ENCODE measurements around the gene OR2AG2.

The OR2AG2 gene

GRCh38 chr11:6738590-6738989 lies 33.2 kb downstream of the OR2AG2 start:
- Histone ChIP-seq H3K27ac (ENCODE audit: low read depth, low read length) (no peak overlapping the region), H3K9ac (ENCODE audit: low read length) (no peak overlapping the region), H3K9me3 (ENCODE audit: control insufficient read depth, insufficient read depth, low read depth, low read length) (no peaks in the 10 kb centered on the region), H3K27me3 (ENCODE audit: control insufficient read depth, insufficient read depth, low read length) (no peaks in the 10 kb centered on the region), H3K36me3 (ENCODE audit: control insufficient read depth, insufficient read depth, low read length) (no peaks in the 10 kb centered on the region), H3K4me1 (ENCODE audit: control insufficient read depth, insufficient read depth, low read length) (no peaks in the 10 kb centered on the region), H3K4me3 (ENCODE audit: low read depth, low read length) (no peak overlapping the region)

- no peak overlapping the region for H3K9ac ChIP-seq (ENCODE audit: low read length)
- no peak overlapping the region for H3K27ac ChIP-seq (ENCODE audit: low read depth, low read length)
- no peaks in the 10 kb centered on the region for H3K27me3 ChIP-seq (ENCODE audit: control insufficient read depth, insufficient read depth, low read length)
Measured at GRCh38 chr11:6737872-6738466, 33.8 kb downstream of the OR2AG2 start.

DNA sequence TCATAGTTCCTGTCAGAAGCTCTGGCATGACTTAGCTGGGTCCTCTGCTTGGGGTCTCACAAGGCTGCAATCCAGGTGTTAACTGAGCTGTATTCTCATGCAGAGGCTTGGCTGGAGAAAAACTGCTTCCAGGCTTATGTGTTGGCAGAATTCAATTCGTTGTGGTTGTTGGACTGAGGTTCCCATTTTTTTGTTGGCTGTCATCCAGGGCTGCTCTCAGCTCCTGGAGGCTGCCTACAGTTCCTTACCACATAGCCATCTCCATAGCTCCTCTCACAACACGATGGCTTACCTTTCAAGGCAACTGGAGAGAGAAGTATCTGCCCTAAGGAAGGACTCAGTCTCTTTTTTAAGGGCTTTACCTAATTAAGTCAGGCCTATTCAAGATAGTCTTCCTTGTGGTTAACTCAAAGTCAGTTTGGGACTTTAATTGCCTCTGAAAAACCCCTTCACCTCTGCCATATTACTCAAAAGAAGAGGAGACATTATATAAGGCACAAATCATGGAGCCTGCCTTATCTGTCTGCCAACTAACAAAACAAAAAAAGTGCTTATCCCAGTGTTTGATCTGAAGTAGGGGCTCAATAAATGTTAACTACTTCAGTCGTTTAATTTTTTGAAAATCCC lies 35.2 kb downstream of the OR2AG2 start:
- Histone ChIP-seq H3K9ac (ENCODE audit: low read length) (no peak overlapping the region), H3K27me3 (ENCODE audit: control insufficient read depth, insufficient read depth, low read length) (no peaks in the 10 kb centered on the region), H3K9me3 (ENCODE audit: control insufficient read depth, insufficient read depth, low read depth, low read length) (no peaks in the 10 kb centered on the region), H3K4me1 (ENCODE audit: control insufficient read depth, insufficient read depth, low read length) (no peaks in the 10 kb centered on the region), H3K27ac (ENCODE audit: low read depth, low read length) (no peak overlapping the region), H3K36me3 (ENCODE audit: control insufficient read depth, insufficient read depth, low read length) (no peaks in the 10 kb centered on the region), H3K4me3 (ENCODE audit: low read depth, low read length) (no peak overlapping the region)

More at GRCh38 chr11:6737872-6738466, 33.8 kb downstream of the OR2AG2 start:
- Histone ChIP-seq H3K4me3 (ENCODE audit: low read depth, low read length) (no peak overlapping the region), H3K36me3 (ENCODE audit: control insufficient read depth, insufficient read depth, low read length) (no peaks in the 10 kb centered on the region), H3K4me1 (ENCODE audit: control insufficient read depth, insufficient read depth, low read length) (no peaks in the 10 kb centered on the region), H3K9me3 (ENCODE audit: control insufficient read depth, insufficient read depth, low read depth, low read length) (no peaks in the 10 kb centered on the region)

- Histone ChIP-seq H3K9me3 (ENCODE audit: control insufficient read depth, insufficient read depth, low read depth, low read length) (no peaks in the 10 kb centered on the region), H3K4me3 (ENCODE audit: low read depth, low read length) (no peak overlapping the region), H3K9ac (ENCODE audit: low read length) (no peak overlapping the region)
Measured at GRCh38 chr11:6735306-6735705, 36.5 kb downstream of the OR2AG2 start.

GRCh38 chr11:6734616-6735015 lies 37.2 kb downstream of the OR2AG2 start:
- Histone ChIP-seq H3K4me3 (ENCODE audit: low read depth, low read length) (no peak overlapping the region), H3K36me3 (ENCODE audit: control insufficient read depth, insufficient read depth, low read length) (no peaks in the 10 kb centered on the region), H3K4me1 (ENCODE audit: control insufficient read depth, insufficient read depth, low read length) (no peaks in the 10 kb centered on the region), H3K27me3 (ENCODE audit: control insufficient read depth, insufficient read depth, low read length) (no peaks in the 10 kb centered on the region), H3K27ac (ENCODE audit: low read depth, low read length) (no peak overlapping the region), H3K9ac (ENCODE audit: low read length) (no peak overlapping the region), H3K9me3 (ENCODE audit: control insufficient read depth, insufficient read depth, low read depth, low read length) (no peaks in the 10 kb centered on the region)

More at GRCh38 chr11:6735306-6735705, 36.5 kb downstream of the OR2AG2 start:
- H3K27me3 ChIP-seq (ENCODE audit: control insufficient read depth, insufficient read depth, low read length): no peaks in the 10 kb centered on the region
- no peak overlapping the region for H3K27ac ChIP-seq (ENCODE audit: low read depth, low read length)
- no peaks in the 10 kb centered on the region for H3K4me1 ChIP-seq (ENCODE audit: control insufficient read depth, insufficient read depth, low read length)
- H3K36me3 ChIP-seq (ENCODE audit: control insufficient read depth, insufficient read depth, low read length): no peaks in the 10 kb centered on the region

DNA sequence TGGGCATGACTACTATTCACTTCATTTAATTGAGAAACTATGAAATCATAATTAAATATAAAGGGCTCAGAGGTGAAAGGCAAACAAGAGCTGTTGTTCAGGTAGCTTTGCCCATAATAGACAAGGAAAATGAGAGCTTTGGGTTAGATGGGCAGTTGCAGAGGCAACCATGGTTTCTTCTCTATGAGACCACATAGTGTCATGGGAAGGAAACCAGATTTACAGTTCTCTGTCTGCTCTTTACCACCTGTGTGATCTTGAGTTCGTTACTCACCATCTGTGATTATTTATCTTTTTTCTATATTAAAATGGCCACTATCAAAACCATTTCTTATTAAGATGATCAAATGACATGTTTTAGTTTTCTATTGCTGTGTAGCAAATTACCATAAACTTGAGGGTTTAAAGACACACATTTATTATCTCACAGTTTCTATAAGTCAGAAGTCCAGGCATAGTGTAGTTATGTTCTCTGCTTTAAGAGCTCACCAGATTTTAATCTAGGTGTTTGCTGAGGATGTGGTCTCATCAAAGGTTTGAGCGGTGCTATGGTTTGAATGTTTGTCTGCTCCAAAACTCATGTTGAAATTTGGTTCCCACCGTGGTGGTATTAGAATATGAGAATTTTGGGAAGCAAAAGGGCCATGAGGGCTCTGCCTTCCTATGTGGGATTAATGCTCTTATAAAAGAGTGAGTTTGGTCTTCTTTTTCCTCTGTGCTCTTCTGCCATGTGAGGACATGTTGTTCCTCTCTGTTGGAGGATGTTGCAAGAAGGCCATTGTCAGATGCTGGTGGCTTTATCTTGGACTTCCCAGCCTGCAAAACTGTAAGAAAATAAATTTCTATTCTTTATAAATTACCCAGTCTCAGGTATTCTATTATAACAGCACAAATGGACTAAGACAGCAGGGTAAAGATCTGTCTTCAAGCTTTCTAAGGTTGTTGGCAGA lies 38.2 kb downstream of the OR2AG2 start:
- Histone ChIP-seq H3K36me3 (ENCODE audit: control insufficient read depth, insufficient read depth, low read length) (no peaks in the 10 kb centered on the region), H3K27ac (ENCODE audit: low read depth, low read length) (no peak overlapping the region), H3K27me3 (ENCODE audit: control insufficient read depth, insufficient read depth, low read length) (no peaks in the 10 kb centered on the region), H3K9ac (ENCODE audit: low read length) (no peak overlapping the region), H3K4me1 (ENCODE audit: control insufficient read depth, insufficient read depth, low read length) (no peaks in the 10 kb centered on the region), H3K9me3 (ENCODE audit: control insufficient read depth, insufficient read depth, low read depth, low read length) (no peaks in the 10 kb centered on the region), H3K4me3 (ENCODE audit: low read depth, low read length) (no peak overlapping the region)

GRCh38 chr11:6727971-6728760 lies 43.6 kb downstream of the OR2AG2 start:
- H3K9me3 ChIP-seq (ENCODE audit: control insufficient read depth, insufficient read depth, low read depth, low read length): no peaks in the 10 kb centered on the region
- H3K36me3 ChIP-seq (ENCODE audit: control insufficient read depth, insufficient read depth, low read length): no peaks in the 10 kb centered on the region
- H3K27me3 ChIP-seq (ENCODE audit: control insufficient read depth, insufficient read depth, low read length): no peaks in the 10 kb centered on the region
- H3K4me3 ChIP-seq (ENCODE audit: low read depth, low read length): no peak overlapping the region
- no peak overlapping the region for H3K9ac ChIP-seq (ENCODE audit: low read length)
- no peak overlapping the region for H3K27ac ChIP-seq (ENCODE audit: low read depth, low read length)
- H3K4me1 ChIP-seq (ENCODE audit: control insufficient read depth, insufficient read depth, low read length): no peaks in the 10 kb centered on the region

- H3K27ac ChIP-seq (ENCODE audit: low read depth, low read length): no peak overlapping the region
- H3K9me3 ChIP-seq (ENCODE audit: control insufficient read depth, insufficient read depth, low read depth, low read length): no peaks in the 10 kb centered on the region
- H3K27me3 ChIP-seq (ENCODE audit: control insufficient read depth, insufficient read depth, low read length): no peaks in the 10 kb centered on the region
- no peaks in the 10 kb centered on the region for H3K4me1 ChIP-seq (ENCODE audit: control insufficient read depth, insufficient read depth, low read length)
- no peak overlapping the region for H3K4me3 ChIP-seq (ENCODE audit: low read depth, low read length)
- no peaks in the 10 kb centered on the region for H3K36me3 ChIP-seq (ENCODE audit: control insufficient read depth, insufficient read depth, low read length)
- H3K9ac ChIP-seq (ENCODE audit: low read length): no peak overlapping the region
Measured at GRCh38 chr11:6725386-6725896, 46.3 kb downstream of the OR2AG2 start.

- Histone ChIP-seq H3K9ac (ENCODE audit: low read length) (no peak overlapping the region), H3K27me3 (ENCODE audit: control insufficient read depth, insufficient read depth, low read length) (no peaks in the 10 kb centered on the region), H3K4me1 (ENCODE audit: control insufficient read depth, insufficient read depth, low read length) (no peaks in the 10 kb centered on the region), H3K27ac (ENCODE audit: low read depth, low read length) (no peak overlapping the region), H3K9me3 (ENCODE audit: control insufficient read depth, insufficient read depth, low read depth, low read length) (no peaks in the 10 kb centered on the region), H3K4me3 (ENCODE audit: low read depth, low read length) (no peak overlapping the region), H3K36me3 (ENCODE audit: control insufficient read depth, insufficient read depth, low read length) (no peaks in the 10 kb centered on the region)
Measured at GRCh38 chr11:6724013-6724412, 47.8 kb downstream of the OR2AG2 start.

DNA sequence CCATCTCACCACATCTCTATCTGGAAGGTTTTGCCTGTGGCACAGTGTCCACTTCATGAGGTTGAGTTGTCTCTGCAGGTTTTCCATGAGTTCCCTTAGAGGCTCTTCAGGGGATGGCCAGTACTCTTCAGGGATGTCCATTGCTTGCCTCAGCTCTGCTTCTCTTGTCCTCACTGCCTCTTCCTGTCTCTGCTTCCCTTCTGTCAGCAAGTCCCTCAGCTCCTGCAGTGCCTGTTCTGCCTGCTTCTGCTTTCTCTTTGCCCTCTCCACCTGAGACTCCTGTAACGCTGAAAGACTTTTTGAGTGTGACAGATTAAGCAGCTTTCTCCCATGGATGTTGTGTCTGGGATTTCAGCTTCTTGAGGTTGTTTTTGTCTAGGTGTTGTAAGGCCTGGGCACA lies 50.4 kb downstream of the OR2AG2 start:
- Histone ChIP-seq H3K4me1 (ENCODE audit: control insufficient read depth, insufficient read depth, low read length) (no peaks in the 10 kb centered on the region), H3K36me3 (ENCODE audit: control insufficient read depth, insufficient read depth, low read length) (no peaks in the 10 kb centered on the region), H3K27ac (ENCODE audit: low read depth, low read length) (no peak overlapping the region), H3K9ac (ENCODE audit: low read length) (no peak overlapping the region), H3K4me3 (ENCODE audit: low read depth, low read length) (no peak overlapping the region), H3K9me3 (ENCODE audit: control insufficient read depth, insufficient read depth, low read depth, low read length) (no peaks in the 10 kb centered on the region), H3K27me3 (ENCODE audit: control insufficient read depth, insufficient read depth, low read length) (no peaks in the 10 kb centered on the region)

All from HUES6 (cell line).